NCI-H2029 treated with DMSO at 0.1 percent for 48 hours (cell line): ENCODE measurements around the gene HNRNPUL1.
"Not testable (repeated sequence)": the region's sequence is repeated elsewhere in the genome, so short reads cannot be mapped to it uniquely, and the experiment has no call there.

Source experiments
- DNase-seq: peaks from one replicate; lab custom pipeline; 2025; lab: John Stamatoyannopoulos, UW

Gene HNRNPUL1

GRCh38 chr19:41263850-41264580 lies at the start of gene HNRNPUL1:
Gene HNRNPUL1, plus strand, starts transcription at chr19:41264372. Its CDS starts 132 bp downstream, at chr19:41264504.
- peak; percentile 99 for DNase-seq

GRCh38 chr19:41217741-41218140 lies 46.4 kb upstream of the HNRNPUL1 start:
- no peak for DNase-seq

- no peak for DNase-seq
Observed at GRCh38 chr19:41218249-41218614, 45.9 kb upstream of the HNRNPUL1 start.

GRCh38 chr19:41218615-41219507 lies 45.3 kb upstream of the HNRNPUL1 start, which contains the start of gene AXL:
Gene AXL, plus strand, starts transcription at chr19:41219223. Its CDS starts 170 bp downstream, at chr19:41219393.
- no peak for DNase-seq

GRCh38 chr19:41219924-41220567 lies 44.1 kb upstream of the HNRNPUL1 start:
- no peak for DNase-seq

GRCh38 chr19:41220811-41221210 lies 43.4 kb upstream of the HNRNPUL1 start:
- no peak for DNase-seq

GRCh38 chr19:41221514-41222205 lies 42.5 kb upstream of the HNRNPUL1 start:
- no peak for DNase-seq

GRCh38 chr19:41222240-41222639 lies 41.9 kb upstream of the HNRNPUL1 start:
- no peak for DNase-seq

GRCh38 chr19:41223431-41224234 lies 40.5 kb upstream of the HNRNPUL1 start:
- no peak for DNase-seq

GRCh38 chr19:41224632-41225031 lies 39.5 kb upstream of the HNRNPUL1 start:
- no peak for DNase-seq

GRCh38 chr19:41225238-41226052 lies 38.7 kb upstream of the HNRNPUL1 start:
- no peak for DNase-seq

GRCh38 chr19:41226053-41226873 lies 37.9 kb upstream of the HNRNPUL1 start:
- DNase-seq: no peak

GRCh38 chr19:41226874-41227390 lies 37.2 kb upstream of the HNRNPUL1 start:
- no peak for DNase-seq

- DNase-seq: no peak
Observed at GRCh38 chr19:41228486-41228885, 35.7 kb upstream of the HNRNPUL1 start.

- not testable (repeated sequence) for DNase-seq
Observed at GRCh38 chr19:41229338-41229737, 34.8 kb upstream of the HNRNPUL1 start.

GRCh38 chr19:41230067-41230857 lies 33.9 kb upstream of the HNRNPUL1 start:
- DNase-seq: no peak

- no peak for DNase-seq
Observed at GRCh38 chr19:41232686-41233085, 31.5 kb upstream of the HNRNPUL1 start.

GRCh38 chr19:41233748-41234240 lies 30.4 kb upstream of the HNRNPUL1 start:
- DNase-seq: no peak
